HG03095 (cell line): Measurements from ENCODE around the gene SP8.

Source experiments
- ATAC-seq: cut with Tn5 transposase; IDR thresholded peaks from one replicate; pipeline ENCODE4 v1.9.1; 2021; ENCODE audit warnings: moderate library complexity; ENCODE audit not compliant: unreplicated experiment

SP8 gene

DNA sequence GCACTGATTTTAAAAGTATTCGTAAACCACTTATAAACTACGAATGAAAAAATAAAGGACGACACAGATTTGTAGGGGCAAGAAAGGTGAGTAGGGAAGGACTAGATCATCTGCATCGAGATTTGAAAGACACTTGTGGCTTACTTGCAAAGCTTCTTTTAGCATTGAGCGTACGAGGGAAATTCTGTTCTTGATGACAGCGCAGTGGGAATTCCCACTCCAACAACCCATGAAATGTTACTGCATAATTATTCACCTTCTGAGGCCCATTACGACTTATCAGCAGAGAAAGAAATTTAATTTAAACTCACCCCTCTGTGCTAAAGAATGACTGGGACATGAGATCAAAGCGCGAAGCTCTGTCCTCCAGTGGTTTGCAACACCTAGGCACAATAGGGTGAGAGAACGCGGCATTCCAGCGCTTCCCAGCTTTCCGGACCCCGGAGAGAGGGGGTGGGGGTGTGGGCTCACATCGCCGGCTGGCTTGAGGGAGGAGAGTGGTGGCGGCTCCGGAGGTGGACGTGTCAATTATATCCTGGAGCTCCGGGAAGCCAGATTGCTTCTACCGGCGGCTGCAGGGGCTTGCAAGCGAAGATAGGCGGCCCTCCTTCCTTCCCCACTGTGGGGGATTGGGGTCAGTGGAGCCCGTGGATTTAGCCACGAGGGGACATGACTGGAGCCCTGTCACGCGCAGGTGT lies 10.3 kb downstream of the SP8 start:
- ATAC-seq = no peak

DNA sequence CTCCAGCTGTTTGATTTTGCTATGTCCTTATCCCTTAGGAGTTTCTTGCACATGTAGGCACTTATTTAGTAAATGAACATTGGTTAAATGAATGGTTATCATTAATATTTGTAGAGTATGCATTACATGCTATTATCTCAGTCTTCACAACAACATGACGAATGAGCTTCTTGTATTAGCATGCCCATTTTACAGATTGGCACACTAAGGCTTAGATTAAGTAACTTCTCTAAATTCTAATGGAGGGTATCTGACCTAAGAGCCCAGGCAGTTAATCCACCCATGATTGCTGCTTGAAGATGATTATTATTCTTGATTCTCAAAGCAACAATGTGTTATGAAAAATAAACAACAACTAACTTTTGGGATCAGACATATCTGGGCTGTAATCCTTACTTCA lies 32.7 kb downstream of the SP8 start:
- ATAC-seq = no peak

DNA sequence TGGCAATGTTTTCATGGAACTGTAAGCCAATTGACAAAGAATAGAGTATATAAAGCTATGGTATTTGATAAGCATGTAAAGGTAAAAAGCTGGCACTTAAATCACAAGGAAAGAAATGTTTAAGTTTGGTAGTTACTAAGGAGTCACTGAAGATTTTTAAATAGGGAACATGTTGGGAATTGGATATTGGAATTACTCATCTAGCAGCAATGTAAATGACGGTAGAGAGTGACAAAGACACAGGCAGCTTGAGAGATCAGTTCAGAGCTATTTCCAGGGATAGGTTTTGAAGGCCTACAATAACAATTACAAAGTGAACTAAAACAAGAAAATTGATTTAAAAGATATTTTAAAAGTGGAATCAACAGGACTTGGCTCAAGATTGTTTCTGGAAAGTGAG lies 36.8 kb downstream of the SP8 start:
- no peak for ATAC-seq

DNA sequence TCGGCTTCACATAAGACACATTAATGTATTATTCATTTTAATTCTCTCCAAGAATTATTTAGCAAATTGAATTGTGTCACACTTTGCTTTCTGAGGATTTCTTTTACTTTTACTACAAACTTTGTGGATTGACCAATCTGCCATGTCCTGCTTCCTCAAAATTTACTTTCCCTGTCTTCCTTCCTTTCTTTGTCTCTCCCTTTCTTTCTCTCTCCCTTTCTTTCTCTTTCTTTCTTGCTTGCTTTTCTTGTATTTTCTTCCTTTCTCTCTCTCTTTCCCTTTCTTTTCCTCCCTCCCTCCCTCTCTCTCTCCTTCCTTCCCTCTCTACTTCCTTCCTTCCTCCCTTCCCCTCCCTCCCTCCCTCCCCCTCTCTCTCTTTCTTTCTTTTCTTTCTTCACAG lies 37.8 kb downstream of the SP8 start:
- ATAC-seq = no peak

DNA sequence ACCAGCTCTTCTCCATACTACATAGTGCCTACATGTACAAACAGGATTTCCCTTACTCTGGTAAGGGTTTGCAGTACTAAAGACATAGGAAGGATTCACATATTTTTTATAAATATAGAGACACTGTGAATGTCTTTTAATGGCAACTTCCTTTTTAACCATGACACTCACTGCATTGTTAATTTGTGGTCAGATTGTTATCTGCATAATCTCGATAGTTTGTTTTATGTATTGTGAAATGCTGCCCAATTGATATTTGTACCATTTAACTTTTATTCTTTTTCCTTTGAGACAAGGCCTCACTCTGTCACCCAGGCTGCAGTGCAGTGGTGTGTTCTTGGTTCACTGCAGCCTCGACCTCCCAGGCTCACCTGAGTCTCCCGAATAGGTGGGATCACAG lies 39.7 kb downstream of the SP8 start:
- ATAC-seq = no peak

DNA sequence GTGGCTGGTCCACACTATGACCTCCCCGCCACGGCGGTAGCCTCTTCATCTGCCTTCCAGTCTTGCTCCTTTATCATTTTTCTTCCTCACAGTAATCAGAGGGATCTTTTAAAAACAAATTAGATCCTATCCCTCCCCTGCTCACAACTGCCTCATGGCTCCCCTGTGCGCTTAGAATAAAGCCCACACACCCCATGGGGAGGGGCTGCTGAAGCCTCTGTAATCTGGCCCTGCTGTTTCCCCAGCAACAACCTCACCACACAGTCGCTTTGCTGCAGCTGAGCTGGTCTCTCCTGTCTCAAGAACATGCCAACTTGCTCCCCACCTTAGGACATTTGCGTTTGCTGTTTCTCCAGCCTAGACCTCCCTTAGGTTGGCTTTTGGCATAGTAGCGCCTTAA lies 41.0 kb downstream of the SP8 start:
- ATAC-seq = no peak

DNA sequence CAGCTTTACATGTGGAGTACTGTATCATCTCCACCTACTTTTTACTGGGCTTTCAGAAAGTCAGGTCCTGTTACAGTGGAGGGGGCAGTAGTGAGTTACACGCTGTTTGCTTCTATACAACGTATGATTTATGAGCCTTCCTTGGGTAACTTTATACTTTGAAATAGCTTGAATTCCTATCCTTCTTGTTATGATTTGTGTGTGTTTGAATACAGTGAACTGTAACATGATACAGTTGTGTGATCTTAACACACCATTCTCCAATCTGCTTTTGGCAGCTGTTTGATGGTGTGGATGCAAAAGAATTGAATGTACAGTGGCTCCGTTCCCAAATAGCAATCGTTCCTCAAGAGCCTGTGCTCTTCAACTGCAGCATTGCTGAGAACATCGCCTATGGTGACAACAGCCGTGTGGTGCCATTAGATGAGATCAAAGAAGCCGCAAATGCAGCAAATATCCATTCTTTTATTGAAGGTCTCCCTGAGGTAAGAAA lies 41.7 kb downstream of the SP8 start:
- no peak for ATAC-seq

DNA sequence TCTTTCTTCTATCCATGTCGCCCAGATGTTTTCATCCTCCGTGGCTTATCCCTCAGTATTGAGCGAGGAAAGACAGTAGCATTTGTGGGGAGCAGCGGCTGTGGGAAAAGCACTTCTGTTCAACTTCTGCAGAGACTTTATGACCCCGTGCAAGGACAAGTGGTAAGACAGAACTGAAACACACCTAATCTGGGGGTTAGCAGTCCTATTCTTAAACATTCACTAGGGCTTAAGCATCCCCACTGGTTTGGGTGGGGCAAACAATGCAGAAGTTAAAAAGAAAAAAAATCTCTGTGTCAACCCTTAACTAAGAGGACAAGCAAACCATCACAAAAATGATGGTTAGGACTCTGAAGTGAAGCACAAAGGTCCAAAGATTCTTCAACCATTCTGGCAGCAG lies 43.8 kb downstream of the SP8 start:
- ATAC-seq = peak; percentile 49

DNA sequence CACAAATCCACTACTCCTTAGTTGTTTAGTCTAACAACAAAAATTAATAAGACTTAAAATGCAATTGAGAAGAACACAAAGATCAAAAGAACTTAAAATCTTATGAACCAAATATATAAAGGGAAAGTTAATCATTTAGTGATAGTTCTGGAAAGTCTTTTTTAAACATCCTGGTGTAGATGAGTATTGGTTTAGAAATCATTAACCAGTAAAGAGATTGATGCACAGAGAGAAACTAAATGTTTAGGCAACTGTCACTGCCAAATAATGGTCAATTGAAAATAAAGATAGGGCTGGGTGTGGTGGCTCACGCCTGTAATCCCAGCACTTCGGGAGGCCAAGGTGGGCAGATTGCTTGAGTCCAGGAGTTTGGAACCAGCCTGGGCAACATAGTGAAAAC lies 44.9 kb downstream of the SP8 start:
- ATAC-seq = no peak

DNA sequence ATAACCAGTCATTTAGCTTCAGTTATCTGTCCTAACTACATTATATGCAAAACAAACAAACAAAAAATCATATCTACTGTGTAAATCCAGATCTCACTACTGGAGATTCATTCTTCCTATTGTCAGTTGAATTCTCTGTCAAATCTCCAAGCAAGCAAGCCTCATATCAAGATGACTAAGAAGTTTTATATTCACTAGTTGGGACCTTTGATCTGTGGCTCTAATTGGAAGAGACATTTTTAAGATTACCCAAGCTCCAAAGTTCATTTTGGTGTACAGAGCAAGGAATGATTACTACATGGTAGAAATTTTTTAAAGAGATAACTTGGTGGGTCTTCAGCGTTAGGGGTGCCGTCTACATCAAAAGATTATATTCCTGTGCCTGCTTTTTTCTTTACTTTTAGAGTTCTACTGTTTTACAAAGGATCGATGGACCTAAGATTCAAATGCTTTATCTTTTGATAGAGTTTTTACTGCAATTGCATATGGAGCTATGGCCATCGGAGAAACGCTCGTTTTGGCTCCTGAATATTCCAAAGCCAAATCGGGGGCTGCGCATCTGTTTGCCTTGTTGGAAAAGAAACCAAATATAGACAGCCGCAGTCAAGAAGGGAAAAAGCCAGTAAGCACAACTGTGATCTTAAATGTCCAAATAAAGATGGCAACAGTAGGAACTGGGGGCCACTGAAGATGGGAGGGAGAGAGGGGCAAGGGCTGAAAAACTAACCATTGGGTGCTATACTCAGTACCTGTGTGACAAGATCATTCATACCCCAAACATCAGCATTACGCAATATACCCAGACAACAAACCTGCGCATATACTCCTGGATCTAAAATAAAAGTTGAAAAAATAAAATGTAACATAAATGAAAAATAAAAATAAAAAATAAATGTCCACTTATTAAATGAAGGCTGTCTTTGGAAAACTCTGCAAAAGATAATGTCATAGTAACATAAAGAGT lies 47.9 kb downstream of the SP8 start:
- ATAC-seq = no peak

DNA sequence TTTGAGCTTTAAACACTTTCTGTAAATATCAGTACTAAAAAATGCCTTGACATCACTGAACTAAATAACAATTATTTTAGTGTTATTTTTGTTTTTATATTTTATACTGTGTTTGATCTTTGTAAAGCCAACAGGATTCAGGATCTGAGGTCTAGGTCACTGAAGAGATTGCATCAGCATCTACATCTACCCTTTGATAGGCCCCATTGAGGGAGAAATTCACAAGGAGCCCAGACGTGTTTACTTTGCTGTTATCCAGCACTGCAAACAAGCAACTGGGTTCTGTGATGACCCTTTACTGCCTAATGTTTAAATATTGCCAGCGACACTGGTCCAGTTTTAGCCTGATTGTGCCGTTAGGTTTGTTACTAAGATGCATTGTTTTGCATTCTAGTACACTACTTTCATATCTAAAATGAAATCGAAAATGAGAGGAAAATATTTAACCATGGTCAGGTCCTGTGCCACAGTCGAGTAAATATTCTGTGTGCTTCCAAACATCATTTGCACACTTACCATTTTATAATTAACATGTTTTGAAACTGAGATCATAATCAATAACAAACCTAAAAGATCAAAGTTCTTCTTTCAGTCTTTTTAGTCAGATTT lies 48.7 kb downstream of the SP8 start:
- ATAC-seq = no peak

DNA sequence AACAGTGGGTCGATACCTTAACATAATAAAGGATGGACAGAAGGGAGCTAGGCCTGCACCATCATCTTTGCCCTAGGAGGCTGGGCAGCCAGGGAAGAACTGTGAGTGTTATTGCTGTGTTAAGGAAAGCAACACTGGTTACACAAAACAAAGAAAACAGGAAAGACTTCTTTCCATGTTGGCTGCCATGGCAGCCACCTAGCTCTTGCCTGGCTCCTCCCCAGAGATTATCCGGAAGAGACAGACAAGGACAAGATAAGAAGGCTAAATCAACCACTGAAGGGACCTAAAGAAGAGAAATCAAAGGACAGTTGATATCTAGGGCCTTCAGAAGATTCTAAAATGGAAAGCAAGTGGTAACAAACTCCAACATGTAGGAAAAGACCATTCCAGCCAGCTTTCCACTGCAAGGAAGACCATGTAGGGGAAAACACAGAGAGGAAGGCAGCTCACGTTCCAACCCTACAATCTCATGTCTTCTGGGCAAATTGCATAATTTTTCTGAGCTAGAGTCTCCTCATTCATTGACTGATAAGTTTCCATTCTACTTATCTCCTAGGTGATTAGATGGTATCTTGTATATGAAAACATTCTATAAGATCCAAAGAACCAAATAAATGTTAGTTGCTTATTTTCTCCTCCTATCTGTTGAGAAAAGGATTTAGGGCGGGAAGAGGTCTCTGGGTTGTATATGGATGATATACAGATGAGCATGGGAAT lies 51.2 kb downstream of the SP8 start:
- no peak for ATAC-seq
